Hematopoietic multipotent progenitor cell treated with erythropoietin and hydrocortisone succinate and interleukin-3 and kit ligand, for 8 days (in vitro differentiated cells): Measurements from ENCODE around the gene ABCG1.

ENCODE experiments used
- DNase-seq: peaks from one replicate; pipeline ENCODE4 v3.0.0-alpha.2; 2015

ABCG1 gene

DNA sequence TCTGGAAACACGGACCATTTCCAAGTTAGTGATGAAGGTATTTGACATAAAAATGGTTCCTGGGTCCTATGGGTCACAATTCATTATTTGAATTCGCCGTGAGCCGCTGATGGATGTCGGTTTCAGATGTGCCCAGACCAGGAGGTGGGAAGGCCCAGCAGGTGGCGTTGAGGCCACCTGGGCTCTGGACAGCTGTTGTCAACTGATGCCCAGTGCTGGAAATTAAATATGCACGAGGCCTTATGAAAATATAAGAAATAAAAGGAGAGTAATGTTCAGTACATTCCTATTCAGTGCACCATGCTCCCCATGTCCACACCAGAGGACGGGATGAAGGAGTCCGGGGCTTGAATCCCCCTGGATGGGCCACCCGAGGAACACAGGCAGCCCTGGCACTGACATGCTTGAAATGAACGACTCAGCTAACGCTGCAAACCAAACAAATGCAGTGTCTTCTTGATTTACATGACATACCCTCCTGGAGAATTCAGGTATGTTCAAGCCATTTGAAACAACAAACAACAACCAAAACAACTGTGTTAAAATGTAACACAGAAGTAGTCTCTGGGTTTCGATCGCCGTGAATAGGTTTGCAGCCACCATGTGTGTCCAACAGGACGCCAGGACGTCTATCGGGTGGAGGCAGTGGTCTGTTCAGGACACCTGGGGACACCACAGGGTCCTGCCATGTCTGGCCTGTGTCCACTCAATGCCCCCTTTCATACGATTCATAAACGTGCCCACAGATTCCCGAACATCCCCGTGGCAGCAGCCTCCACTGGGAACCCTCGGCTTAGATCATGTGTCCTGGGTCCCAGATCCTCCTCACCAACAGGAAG, 90.2 kb downstream of the ABCG1 start:
- no peak for DNase-seq

DNA sequence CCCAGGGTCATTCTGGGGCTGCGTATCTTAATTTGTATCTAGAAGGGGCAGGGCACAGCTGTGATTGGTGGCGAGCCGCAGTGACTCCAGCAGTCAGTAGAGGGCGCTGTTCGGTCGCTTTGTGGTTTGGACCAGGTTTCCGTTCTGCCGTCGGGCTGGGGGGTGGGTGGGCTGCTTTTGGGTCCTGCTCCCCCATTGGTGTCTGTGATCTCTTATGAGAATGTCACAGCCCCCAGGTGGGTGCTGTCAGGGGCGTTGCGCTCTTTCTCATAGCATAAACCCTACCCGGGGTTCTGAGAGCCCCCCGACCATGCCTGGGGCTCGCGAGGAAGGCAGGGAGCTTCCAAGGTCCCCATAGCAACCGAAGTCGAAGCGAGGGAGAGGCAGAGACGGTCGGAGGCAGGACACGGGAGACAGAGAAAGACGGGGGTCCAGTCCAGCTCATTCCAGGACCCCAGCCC, 90.8 kb downstream of the ABCG1 start:
- peak; percentile 46 for DNase-seq

DNA sequence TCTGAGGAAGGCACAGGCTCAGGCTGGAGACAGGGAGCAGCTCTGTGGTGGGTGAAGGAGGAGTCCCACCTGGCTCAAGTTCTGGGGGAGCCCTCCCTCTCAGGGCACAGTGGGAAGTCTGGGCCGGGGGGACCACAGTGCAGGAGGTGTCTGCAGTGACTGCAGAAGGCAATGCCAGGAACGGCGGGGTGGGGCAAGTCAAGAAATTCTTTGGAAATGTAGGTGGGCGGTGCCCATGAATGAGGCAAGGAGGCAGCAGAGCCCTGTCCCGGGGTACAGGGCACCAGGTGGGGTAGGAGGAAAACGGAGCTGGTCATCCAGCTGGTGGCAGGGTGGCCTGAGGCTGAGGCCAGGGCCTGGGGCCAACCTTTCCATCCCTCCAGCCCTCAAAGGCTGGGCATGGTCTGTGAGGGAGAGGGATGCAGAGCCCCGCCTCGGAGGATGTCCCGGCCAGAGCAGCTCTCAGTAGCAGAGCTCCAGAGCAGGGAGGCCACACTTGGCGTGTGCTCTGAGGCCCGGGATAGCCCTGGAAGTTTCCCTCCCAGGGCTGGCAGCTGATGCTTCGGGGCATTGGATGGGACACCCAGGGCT, 91.6 kb downstream of the ABCG1 start:
- DNase-seq: no peak

DNA sequence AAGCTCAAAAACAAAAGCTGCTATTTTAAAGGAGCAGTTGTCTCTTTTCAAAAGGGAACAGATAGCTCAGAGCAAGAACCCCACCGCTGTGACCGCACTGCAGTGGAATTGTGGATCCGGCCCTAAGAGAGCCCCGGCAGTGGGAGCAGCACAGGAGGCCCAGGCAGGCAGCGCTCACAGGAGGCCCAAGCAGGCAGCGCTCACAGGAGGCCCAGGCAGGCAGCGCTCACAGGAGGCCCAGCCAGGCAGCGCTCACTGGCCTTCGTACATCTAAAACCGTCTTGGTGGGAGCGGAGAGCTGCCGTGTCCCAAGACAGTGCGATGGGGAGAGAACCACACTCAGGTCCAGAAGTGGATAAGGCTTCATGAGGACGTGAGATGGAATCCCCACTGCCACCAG, 92.2 kb downstream of the ABCG1 start:
- no peak for DNase-seq

DNA sequence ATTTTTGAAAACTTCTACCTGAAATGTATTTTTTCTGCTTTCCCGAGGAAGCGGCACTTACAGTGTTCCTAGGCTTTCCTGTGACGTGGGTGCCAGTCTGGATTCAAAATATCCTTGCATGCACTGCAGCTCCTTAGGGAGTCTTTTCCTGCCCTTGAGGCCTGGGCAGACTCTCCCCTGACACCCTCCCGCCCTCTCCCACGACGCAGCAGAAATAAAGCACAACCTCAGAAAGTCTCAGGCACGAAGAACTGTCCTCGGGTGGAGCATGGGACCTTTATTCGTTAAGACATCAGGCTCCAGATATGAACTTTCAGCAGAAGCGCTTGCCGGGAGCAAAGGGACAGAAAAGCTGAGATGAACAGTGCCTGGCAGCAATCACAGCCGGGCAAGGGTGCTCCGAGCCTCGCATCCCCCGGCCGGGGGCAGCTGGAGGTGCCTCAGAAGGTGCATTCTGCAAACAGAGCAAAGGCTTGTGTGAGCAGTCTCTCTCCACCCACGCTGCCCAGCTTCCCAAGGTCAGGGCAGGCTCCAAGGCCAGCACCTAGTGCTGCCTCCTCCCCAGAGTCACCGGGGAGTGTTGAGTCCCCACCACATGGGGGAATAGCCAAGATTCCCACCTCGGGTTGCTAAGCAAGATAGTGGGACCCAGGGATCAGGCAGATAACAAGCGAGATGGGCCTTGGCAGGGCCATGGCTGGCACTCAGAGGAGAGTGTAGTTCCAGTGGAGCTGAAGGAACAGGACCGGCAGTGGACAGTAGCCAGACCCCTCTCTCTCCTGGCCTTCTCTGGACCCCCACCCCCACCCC, 93.1 kb downstream of the ABCG1 start:
- no peak for DNase-seq

DNA sequence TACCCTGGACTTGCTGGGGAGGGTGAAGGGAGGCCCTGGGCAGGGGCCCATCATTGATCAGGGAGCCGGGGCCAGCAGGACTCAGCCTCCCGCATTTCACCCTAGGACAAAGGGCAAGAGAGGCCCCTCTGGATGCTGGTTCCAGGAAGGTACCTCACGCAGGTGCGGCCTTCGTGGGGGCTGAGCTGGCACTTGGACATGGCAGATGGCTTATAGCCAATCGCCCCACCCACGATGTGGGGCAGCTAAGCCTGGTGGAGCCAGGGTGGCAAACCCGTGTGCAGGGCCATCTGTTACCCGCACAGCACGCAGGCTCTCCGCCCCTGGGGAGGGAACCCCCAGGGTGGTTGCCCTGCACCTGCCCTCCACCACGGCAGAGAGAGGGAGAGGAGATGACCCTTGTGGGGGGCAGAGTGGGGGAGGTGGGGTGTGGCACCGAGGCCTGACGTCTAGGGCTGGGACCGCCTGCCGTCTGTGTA, 93.7 kb downstream of the ABCG1 start:
- DNase-seq: no peak

DNA sequence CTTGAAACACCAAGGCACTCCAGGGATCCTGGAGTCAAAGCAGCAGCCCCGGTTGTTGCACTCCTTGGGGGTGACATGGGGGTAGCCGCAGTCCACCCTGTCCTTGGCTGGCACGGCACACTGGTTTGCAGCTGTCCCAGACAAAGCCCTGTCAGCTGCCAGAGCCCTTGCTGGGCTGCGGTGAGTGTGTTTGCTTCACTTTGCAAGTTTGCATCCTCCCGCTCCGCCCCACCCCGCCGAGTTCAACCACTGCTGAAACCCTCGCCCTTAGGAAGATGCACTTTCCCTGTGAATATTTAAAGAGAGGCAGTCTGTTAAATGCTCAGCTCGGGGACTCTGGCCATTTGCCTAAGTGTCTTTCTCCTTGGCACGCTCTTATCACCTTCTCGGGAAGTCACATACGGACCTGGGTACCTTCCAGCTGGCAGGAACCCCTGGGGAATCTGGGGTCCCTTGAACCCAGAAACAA, 94.6 kb downstream of the ABCG1 start:
- no peak for DNase-seq

DNA sequence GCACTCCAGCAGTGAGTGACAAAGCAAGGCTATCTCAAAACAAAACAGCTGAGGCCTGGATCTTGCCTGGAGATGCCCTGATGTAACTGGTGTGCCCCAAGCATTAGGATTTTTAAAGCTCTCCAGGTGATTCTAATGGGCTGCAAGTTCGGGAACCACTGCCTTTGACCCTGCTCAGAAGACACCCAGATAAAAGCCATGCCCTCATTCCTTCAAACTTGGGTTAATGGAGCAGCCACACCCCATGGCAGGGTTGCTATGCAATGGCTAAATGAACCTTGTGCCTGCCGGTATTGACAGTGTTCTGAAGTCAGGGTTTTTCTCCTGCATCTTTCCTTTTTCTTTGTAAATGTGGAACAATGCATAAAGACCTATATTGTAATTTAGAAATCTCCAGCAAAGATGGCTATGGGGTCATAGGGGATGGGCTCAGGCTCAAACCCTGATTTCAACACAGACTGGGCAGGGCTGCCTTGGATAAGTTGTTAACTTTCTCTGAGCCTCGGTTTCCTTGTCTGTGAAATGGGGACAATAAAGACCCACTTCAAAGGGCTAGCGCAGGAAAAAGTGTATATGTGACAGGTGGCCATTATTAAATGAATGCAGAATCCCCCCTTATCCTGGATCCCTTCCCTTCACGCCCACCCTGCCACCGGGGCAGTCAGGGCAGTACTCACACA, 95.8 kb downstream of the ABCG1 start:
- DNase-seq: no peak

DNA sequence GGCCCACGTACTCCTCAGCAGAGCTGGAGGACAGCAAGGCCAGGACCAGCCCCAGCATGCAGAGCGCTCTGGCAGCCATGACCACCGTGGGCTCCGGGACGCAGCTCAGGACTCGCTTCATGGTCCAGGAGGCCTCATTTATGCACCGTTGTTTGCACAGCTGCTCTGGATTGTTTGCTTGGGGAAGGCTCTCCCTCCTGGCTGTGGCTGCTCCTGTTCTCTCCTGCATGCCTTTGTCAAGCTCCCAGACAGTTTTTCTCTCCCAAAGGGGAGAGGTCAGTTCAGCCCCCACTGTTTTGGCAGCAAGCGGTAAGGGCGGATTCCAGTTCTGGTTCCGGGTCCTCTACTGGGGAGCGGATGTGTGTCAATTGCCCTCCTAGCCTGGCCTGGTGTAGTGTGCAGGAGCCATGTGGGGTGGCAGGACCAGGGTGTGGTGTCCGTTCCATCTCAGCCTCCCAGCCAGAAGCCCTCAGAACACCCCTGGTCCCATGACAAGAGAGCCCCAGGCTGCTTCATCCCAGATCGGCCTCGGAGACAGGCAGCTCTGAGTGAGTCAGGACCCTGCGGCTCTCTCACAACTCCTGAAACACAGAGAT, 96.5 kb downstream of the ABCG1 start, which contains the start of gene TFF3:
Gene TFF3 (minus strand): TSS at position 114 of the 596 bp plus-strand sequence. CDS start 35 bp downstream, at position 79.
- DNase-seq: no peak

DNA sequence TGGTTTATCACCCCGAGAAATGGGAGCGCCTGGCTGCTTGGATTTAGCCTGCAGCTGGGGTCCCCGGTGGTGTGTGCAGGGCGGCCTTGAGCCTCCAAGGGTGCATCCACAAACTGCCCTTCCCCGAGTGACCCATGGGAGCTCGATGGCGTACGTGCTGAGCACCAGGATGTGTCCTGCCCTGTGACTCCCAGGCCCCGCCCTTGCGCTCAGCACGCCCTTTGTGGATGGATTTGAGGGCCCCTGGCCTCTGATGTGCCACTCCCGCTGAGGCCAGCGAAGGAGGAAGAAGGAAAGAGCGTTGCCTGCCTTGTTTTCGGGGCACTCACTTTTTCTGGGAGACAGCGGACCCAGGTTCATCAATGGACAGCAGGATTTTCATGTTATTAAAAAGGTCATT, 98.0 kb downstream of the ABCG1 start:
- DNase-seq: no peak

DNA sequence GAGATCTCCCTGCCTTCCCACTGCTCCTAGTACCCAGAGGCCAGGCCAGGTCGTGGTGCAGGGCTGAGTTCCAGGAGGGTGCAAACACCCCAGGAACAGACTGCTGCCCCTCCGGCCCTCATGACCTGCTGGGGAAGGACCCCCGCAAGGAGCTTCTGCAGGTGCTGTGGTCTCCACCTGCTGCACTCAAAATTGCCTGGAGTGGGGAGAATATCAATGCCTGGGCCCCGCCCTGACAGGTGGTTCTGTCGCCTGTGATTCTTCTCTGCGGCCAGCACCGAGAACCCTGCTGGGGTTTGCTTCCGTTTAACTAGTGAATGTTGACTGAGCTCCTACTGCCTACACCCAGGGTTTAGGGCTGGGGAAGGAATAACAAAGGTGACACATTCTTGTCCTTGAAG, 98.4 kb downstream of the ABCG1 start:
- no peak for DNase-seq

DNA sequence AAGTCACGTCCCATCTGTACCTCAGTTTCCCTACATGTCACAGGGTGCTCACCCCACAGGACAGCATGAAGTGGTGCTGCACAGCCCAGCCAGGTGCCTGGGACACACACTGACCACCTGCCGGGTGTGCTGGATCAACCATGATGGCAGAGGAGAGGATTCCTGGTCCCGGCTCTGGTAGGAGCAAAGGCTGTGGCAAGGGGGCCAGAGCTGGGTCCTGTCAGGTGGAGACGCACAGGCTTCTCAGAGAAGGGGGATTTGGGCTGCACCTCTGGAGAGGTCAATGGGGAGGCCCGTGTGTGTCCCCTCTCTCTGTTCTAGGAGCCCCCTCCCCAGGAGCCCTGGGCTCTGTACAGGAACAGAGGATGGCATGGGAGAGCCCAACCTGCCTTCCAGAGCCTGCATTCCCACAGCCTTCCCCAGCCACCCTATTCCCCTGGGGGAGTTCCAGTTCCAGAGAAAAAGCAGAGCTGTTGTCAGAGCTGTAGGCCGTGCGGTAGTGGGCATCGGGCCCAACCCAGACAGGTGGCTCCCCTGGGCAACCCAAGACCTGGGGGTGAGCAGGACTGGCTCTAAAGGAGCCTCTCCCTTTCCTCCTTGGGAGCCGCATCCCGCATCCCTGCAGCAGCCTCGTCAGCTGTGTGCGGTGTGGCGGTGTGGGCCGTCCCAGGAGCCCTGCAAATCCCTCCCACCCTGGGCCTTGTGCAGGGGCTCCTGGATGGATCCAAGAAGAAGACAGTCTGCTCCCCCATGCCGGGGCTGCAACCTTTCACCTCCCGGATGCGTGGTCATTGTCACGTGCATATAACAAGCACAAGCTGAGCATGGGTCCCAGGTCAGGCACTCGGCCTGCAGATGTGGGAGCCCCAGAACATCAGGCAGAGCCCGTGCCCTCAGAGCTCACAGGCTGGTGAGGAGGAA, 99.1 kb downstream of the ABCG1 start:
- no peak for DNase-seq

DNA sequence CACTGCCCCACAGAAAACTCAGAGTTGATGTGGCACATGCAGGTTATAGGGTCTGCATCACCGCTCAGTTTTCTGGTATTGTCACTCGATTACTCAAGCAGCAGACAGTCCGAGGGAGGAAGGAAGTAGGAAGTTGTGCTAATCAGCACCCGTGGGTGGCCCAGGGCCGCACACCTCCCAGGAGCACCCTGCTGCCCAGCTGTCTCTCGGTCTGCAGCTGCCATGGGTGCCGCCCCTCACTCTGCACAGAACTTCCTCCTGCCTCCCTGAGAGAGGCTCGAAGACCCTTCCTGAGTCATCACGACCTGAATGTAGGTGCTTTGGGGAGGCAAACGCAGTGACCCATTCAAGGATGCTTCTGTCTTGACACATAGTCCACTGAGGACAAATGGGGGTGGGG, 100.4 kb downstream of the ABCG1 start:
- DNase-seq: no peak

DNA sequence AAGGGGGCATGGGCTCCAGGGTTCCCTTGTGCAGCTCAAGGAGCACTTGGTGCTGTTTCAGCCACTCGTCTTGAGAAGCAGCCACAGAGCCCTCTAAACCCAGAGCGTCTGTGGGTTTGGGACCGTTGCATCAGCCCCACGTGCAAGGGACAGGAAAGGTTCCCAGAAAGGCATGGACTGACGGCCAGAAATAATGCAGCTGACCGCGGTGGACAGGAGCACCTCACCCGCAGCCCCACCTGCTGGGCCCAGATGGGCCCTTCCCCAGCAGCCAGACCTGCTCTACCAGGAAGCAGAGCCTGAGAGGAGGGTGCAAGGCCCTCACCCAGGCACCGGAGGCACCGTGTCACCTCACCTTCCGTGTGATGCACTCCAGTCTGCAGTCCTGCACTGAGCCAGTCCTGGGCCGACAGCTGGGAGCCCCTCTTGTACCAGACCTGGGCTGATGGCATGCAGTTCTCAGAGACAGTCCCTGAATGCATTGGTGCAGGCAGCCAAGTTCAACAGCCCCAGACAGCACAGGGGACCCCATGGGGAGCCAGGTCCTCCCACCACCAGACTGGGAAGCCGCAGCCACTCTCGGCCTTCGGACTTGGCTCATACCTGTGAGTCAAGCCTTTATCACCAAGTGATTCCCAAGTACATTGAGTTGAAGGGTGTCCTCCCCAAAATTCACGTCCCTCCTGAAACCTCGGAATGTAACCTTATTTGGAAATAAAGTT, 101.1 kb downstream of the ABCG1 start:
- DNase-seq: no peak

DNA sequence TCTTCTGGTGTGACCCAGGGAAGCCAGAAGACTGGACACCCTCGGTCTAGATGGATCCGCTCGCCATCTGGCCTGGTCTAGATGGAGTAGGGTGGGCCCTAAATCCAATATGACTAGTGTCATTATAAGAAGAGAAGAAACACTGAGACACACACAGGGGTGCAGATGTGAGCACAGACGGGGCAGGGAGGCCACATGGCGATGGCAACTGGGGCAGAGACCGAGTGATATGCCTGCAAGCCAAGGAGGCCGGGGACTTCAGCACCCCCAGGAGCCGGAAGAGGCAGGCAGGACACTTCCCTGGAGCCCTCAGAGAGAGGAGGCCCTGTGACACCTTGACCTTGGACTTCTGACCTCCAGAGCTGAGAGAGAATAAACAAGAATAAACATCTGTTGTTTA, 101.9 kb downstream of the ABCG1 start:
- DNase-seq: no peak

DNA sequence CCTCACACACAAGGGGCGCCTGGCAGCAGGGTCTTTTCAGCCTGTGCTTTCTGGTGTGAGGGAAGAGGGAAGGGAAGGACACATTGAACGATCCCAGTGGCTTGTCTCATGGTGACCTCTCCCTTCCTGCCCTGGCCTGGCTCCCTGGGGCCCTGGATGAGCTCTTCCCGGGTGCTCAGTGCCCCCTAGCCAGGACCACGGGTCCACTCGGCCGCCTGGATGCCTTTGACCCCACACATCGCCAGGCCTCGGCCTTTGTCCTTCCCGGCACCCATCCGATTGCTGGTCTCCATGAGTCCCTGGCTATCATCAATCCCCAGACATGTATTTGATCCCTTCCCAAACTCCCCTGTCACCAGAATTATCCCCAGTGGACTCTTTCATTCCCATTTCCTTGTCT, 102.3 kb downstream of the ABCG1 start:
- DNase-seq: no peak

DNA sequence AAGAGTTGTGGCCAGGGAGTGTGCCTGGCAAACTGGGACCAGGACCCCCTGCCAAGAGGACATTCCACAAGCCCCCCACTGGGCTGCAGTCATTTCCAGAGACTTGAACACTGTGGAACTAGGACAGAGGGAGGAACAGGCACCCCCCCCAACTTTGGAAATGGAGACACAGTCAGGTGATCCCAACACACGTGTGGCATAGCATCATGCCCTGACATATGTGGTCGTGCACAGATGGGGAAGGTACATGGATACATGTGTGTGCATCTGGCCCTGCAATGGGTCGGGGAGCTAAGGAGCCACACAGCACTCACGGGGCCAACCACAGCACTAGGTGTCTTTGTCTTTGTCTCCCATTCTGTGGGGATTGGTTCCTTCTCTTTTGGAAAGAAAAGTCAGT, 102.9 kb downstream of the ABCG1 start:
- no peak for DNase-seq

DNA sequence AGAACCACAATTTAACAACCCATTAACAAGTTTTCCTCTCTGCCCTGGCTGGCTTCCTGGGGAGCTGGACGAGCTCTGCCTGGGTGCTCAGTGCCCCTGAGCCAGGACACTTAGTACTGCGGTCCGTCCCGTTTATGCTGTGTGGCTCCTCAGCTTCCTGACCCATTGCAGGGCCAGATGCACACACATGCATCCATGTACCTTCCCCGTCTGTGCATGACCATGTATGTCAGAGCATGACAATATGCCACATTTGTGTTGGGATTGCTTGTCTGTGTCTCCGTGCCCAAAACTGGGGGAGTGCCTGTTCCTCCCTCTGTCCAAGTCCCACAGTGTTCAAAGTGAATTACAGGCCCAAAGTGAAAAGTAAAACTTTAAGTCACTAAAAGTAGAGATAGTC, 106.0 kb downstream of the ABCG1 start:
- no peak for DNase-seq

DNA sequence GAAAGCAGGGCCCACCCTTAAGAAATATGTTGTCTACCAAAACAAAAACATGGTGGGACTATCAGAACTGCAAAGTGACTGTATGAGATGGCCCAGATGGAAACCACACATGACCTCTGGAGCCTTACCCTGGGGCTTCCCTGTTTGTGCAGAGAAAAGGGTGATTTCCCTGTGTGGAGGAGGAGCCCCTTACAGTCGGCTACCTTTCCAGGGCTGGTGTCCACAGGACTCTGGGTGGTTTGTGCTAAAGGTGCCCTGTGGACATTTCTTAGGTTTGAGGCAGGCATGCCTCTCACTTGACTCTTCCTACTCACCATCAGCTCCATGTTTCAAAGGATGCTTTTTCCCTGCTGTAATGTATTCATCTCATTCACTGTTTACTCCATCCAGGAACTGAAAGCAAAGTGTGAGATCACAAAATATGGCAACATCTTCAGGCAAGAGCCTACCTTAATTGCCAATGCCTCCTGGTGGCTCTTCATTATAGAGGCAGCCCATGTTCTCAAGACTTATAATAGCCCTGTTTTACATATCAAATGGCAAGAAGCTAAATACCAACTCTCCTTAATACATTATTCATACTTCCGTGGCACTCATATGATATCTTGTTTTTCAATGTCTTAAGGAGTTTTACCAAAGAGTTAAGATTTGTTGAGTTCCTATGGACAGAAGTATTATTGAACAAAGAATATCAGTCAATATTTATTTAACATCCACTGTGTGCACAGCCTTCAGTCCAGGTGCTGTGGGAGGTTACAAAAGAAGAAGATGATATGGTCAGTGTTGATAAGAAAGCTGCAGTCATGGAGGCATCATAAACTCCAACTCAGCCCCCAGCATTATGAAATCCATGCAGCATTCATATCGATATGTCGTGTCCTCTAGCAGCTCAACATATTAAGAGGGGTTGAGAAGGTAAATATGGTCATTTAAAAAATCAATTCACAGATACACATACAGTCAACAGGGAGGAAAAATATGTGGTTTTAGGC, 111.7 kb downstream of the ABCG1 start:
- DNase-seq: no peak
